ENCODE measurements around the gene CGNL1.

DNA sequence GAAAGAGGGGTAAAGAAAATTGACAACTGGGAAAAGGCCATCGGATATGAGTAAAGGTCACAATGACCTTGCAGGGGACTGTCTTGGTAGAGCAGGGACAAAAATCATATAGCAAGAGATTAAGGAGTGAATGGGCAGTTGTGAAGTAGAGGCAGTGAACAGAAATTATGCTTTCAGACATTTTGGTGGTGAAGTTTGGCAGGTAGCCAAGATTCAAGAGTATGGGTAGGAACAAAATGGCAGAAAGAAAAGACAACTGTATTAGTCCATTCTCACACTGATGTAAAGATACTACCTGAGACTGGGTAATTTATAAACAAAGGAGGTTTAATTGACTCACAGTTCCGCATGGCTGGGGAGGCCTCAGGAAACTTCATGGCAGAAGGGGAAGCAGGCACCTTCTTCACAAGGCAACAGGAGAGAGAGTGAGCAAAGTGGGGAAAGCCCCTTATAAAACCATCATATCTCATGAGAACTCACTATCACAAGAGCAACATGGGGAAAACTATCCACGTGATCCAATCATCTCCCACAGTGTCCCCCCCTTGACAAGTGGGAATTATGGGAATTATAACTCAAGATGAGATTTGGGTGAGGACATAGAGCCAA is 84.0 kb downstream of the CGNL1 start:
- TF ChIP-seq EZH2 (IDR thresholded peaks at IDR 0.05; ENCODE audit: insufficient read depth, low read length) (no peak), CTCF (IDR thresholded peaks at IDR 0.05; ENCODE audit: insufficient read depth, low read depth, low read length) (no peak)

Data from astrocyte (in vitro differentiated cells and primary cell).